ENCODE results near the gene ASXL1.

Gene ASXL1

GRCh38 chr20:32453467-32454163, 95.5 kb downstream of the ASXL1 start:
- DNase-seq (ENCODE audit: low read depth, low spot score): no peak

- DNase-seq (ENCODE audit: low read depth, low spot score): no peak
These were observed 96.3 kb downstream of the ASXL1 start for GRCh38 chr20:32454164-32455145.

- DNase-seq (ENCODE audit: low read depth, low spot score): no peak
These were observed 97.2 kb downstream of the ASXL1 start for GRCh38 chr20:32455171-32455900.

DNA sequence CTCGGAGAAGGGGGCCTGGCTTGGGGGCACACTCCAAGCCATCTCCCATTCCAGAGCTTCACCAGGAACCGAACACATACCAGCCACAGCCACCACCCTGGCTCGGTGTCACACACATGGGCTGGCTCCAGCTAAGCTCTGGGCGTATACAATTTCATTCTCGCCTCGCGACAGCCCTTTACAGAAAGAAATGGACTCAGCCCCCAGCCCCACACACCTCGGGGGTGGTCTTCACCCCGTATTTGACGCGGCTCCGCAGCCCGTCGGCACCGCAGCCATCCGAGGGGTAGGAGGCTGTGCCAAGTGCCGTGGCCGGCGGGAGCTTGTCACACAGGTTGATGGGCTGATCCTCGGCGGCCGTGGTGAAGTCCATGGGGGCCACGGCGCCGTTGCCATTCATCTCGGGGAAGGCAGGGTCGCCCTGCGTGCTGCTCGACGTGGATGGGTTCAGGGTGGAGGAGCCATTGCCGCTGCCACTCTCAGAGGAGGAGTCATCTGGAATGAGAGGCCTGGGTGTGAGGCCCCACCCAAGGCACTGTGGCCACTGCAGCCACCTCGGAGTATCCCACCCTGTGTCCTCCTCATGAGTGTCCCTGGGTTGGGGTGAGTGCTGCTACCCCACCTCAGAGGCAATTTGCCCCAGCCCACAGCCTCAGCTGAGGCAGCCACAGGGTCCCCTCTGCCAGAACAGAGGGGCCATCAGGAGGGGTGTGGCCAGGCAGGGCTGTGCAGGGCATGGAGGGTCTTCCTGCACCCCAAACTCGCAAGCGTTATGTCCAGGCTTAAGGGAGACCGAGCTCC, 98.0 kb downstream of the ASXL1 start:
- no peak for DNase-seq (ENCODE audit: low read depth, low spot score)

DNA sequence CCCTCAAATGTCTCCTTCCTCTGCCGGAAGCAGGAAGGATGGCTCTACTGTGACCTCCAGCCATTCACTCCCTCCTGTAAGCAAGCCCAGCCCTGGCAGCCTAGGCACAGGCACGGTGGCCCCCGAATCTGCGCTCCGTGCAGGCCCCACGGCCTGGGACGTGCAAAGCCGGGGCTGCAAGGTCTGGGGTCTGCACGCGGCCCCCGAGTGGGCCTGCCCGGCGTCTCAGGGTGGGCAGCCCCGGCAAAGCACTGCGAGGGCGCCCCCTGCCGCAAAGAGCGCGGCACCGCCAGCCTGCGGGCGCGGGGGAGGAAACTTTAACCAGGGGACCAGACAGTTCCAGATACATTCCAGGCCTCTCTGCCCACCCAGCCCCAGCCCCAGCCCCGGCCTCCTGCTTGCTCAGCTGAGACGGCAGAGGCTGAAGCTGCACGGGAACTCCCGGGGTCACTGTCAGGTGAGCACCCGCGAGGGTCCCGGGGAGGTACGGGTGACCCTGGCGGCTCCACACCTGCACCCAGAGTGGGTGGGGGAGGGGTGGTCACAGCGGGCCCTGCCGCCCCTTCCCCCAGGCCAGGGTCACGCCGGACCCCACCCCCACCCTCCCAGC, 98.8 kb downstream of the ASXL1 start:
- peak; percentile 91 for DNase-seq (ENCODE audit: low read depth, low spot score)

DNA sequence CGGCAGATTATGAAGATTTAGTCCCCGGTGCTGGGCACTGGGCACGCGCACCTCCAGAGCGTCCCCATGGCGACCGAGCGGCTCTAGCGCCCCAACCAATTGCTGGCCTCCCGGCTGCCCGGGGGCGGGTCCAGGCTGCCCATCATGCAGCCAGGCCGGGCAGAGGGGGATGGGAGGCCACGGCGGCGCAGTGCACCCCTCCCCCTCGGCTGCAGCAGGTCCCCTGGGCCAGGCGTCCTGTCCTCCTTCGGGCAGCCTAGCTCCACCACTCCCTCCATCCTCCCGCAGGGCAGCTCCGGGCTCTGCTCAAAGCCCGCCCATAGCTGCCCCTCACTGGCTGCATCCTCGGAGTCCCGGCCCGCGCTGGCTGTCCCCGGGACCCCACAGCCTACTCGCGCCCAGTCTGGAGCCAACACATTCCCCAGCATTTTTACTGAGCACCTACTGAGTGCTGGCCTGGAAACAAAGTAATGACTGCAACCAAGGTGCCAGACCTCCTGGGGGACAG, 99.4 kb downstream of the ASXL1 start:
- peak; percentile 92 for DNase-seq (ENCODE audit: low read depth, low spot score)

- no peak for DNase-seq (ENCODE audit: low read depth, low spot score)
These were observed 100.1 kb downstream of the ASXL1 start for GRCh38 chr20:32458061-32458836.

DNA sequence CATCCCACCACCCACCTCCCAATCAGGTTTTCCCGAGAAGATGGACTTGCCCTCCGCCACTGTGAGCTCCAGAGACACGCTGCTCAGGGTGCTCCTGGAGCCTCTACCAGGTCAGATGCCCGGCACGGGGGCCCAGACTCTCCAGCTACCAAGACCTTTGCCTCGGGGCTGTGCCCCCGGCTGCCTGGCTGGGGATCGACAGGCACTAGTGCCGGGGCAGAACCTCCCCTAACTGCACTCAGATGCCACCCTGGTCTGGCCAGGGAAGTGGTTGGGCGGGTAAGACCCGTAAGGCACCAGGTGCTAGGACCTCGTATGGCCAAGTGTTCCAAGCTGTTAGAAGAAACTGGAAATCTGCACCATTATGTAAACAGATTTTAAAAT, 100.7 kb downstream of the ASXL1 start:
- DNase-seq (ENCODE audit: low read depth, low spot score): no peak

- DNase-seq (ENCODE audit: low read depth, low spot score): no peak
These were observed 102.1 kb downstream of the ASXL1 start for GRCh38 chr20:32460231-32460630.

GRCh38 chr20:32460683-32461320, 102.7 kb downstream of the ASXL1 start:
- DNase-seq (ENCODE audit: low read depth, low spot score): no peak

- no peak for DNase-seq (ENCODE audit: low read depth, low spot score)
These were observed 103.9 kb downstream of the ASXL1 start for GRCh38 chr20:32461836-32462600.

GRCh38 chr20:32462900-32463641, 104.9 kb downstream of the ASXL1 start:
- DNase-seq (ENCODE audit: low read depth, low spot score): no peak

- no peak for DNase-seq (ENCODE audit: low read depth, low spot score)
These were observed 105.7 kb downstream of the ASXL1 start for GRCh38 chr20:32463642-32464400.

DNA sequence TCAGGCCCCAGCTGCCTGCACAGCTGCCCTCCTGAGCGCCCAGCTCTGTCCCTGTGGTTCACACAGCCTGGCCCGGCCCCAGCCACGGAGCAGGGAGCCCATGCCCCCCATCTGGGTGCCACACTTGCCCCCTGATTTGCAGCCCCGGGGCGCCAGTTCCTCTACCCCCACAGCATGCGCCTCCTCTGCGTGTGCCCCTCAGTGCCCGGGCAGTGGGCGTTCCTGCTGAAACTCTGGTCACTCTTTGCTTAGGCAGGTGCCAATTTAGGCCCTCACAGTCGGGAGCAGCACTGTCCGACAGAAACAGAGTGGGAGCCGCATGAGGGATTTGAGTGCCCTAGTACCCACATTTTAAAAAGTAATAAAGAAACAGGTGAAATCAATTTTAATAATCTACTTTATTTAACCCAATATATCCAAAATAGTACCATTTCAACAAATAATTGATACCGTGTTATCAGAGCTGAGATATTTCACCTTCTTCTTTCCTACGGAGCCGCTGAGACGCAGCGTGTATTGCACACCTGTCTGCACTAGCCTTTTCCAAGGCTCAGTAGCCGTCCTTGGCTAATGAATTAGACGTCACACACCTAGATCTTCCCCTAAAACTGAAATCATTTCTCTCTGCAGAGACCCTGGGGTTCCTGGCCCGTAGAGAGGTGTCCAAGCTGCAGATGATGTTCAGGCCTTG, 106.4 kb downstream of the ASXL1 start:
- DNase-seq (ENCODE audit: low read depth, low spot score): no peak

GRCh38 chr20:32465092-32465900, 107.2 kb downstream of the ASXL1 start:
- peak; percentile 76 for DNase-seq (ENCODE audit: low read depth, low spot score)

Data from ELF-1 (cell line).